Lower lobe of right lung (tissue), 2 donors: ENCODE results near the gene PHOSPHO2. TPM values are rescaled to one million over a fixed set of nuclear protein-coding genes. Genes with fewer than 3 reads are reported as not detected.

ENCODE experiments used
- ATAC-seq, 2 donors: fragments of 200-7000 bp; cut with Tn5 transposase; one replicate each; pipeline ENCODE4 v1.9.1; 2020 to 2022; ENCODE audit warnings: mild to moderate bottlenecking in 2 of 2, moderate library complexity in 2 of 2
- DNase-seq: peaks from one replicate; pipeline ENCODE4 v3.0.0-alpha.2; 2020
- H3K27ac ChIP-seq: fragments of 200-600 bp; one replicate; pipeline ENCODE4 v1.8.0; 2022
- H3K27me3 ChIP-seq: fragments of 200-600 bp; one replicate; pipeline ENCODE4 v1.8.0; 2022; ENCODE audit warnings: low read depth
- H3K36me3 ChIP-seq: fragments of 200-600 bp; one replicate; pipeline ENCODE4 v1.8.0; 2022; ENCODE audit warnings: mild to moderate bottlenecking
- H3K4me1 ChIP-seq: fragments of 200-600 bp; one replicate; pipeline ENCODE4 v1.8.0; 2022
- H3K4me3 ChIP-seq: fragments of 200-600 bp; one replicate; pipeline ENCODE4 v1.8.0; 2022; ENCODE audit warnings: mild to moderate bottlenecking
- H3K9me3 ChIP-seq: fragments of 200-600 bp; one replicate; pipeline ENCODE4 v1.8.0; 2022
- CTCF ChIP-seq: fragments of 200-600 bp; IDR thresholded peaks from one replicate; pipeline ENCODE4 v1.8.0; 2022; ENCODE audit warnings: antibody characterized with exemption, mild to moderate bottlenecking
- intact Hi-C: fragments of 100-400 bp; cut with DNase I; formaldehyde crosslinking; loops from one replicate; pipeline ENCODE4 v1.11.0; 2022
- total RNA-seq: library from RNA; stranded (reverse); fragmentation: NEBNext Ultra II Directional; extraction: Animal tissue kit (Norgen Biotek cat#: 25700); gene quantifications from one replicate; pipeline ENCODE4 v1.2.1, GENCODE V29; 2021
- donor health status: DM: no; HTN: yes; CAD: no; lungs with severe emphysema.

Gene PHOSPHO2
- total RNA-seq, 1 donor from 2014 or later, result 6.1 TPM

DNA sequence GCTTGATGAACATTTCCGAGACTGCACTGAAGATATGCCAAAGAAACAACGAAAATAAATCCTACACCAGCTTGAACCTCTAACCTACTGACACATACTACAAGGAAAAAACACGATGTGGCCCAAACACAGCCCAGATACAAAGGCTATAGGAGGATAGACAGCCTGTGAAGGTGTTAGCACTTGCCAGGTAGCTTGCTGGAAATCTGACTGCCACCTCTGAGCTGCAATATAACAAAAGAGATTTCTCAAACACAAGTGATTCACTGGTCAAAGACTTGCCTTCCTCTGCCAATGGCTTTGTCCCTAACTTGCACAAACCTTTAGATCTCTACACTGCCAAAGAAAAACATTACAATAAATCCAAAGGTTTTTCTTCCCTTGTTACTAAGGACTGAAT lies 21.2 kb upstream of the PHOSPHO2 start:
- no peak for TF ChIP-seq CTCF
- Histone ChIP-seq H3K27ac (no peak overlapping the region), H3K9me3 (no peaks in the 10 kb centered on the region), H3K27me3 (no peaks in the 10 kb centered on the region), H3K4me3 (no peak overlapping the region), H3K4me1 (no peaks in the 10 kb centered on the region), H3K36me3 (no peaks in the 10 kb centered on the region)
- DNase-seq (no peak), ATAC-seq (no peak)
- intact Hi-C loops, result no loop called here

DNA sequence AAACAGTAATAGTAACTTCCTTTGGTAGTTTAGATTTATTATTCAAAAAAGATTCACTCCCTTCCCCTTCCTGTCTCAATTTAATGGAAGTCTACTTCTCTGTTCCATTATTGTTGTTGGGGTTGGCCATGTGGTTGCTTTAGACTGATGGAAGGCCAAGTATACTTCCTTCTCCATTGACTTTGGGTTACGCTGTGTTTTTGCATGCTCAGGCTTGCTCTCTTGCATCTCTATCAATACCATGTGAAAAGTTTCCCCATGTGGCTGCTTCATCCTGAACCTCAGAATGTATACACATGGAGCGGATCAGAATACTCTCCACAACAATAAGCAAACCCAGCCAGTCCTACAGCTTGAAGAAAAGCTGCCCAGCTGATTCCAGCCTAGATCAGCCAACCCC lies 20.3 kb upstream of the PHOSPHO2 start:
- Histone ChIP-seq H3K27me3 (no peaks in the 10 kb centered on the region), H3K9me3 (no peaks in the 10 kb centered on the region), H3K27ac (no peak overlapping the region), H3K4me1 (no peaks in the 10 kb centered on the region), H3K4me3 (no peak overlapping the region), H3K36me3 (no peaks in the 10 kb centered on the region)
- ATAC-seq (no peak), DNase-seq (no peak)
- TF ChIP-seq CTCF, result no peak
- intact Hi-C loops, result no loop called here

DNA sequence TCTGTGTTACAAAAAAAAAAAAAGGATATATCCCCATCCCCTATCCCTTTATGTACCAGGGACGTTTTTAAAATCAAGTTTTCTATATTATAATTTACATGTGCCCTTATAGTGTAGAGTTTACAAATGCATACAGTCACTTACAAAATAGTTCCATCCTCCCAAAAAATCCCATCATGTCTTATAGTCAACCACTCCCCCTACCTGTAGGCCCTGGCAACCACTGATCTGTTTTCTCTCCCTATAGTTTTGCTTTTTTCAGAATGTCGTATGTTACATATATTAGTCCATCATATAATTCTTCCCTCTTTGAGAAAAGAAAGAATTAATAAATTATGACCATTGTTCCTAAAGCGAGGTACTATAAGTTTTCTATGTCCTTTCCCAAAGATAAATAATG lies 17.9 kb upstream of the PHOSPHO2 start:
- DNase-seq (no peak), ATAC-seq (no peak)
- Histone ChIP-seq H3K36me3 (no peaks in the 10 kb centered on the region), H3K4me1 (no peaks in the 10 kb centered on the region), H3K27ac (no peak overlapping the region), H3K9me3 (no peaks in the 10 kb centered on the region), H3K4me3 (no peak overlapping the region), H3K27me3 (no peaks in the 10 kb centered on the region)
- no peak for TF ChIP-seq CTCF
- intact Hi-C loops, result no loop called here

GRCh38 chr2:169676850-169677249 lies 17.4 kb upstream of the PHOSPHO2 start:
- no peak overlapping the region for H3K4me3 ChIP-seq
- no peaks in the 10 kb centered on the region for H3K4me1 ChIP-seq
- no peak for TF ChIP-seq CTCF
- H3K27me3 ChIP-seq, result no peaks in the 10 kb centered on the region
- H3K27ac ChIP-seq, result no peak overlapping the region
- DNase-seq, result no peak
- no peaks in the 10 kb centered on the region for H3K9me3 ChIP-seq
- no peak for ATAC-seq
- intact Hi-C loops, result no loop called here
- H3K36me3 ChIP-seq, result no peaks in the 10 kb centered on the region

- Histone ChIP-seq H3K27ac (no peak overlapping the region), H3K4me1 (no peaks in the 10 kb centered on the region), H3K27me3 (no peaks in the 10 kb centered on the region), H3K9me3 (no peaks in the 10 kb centered on the region), H3K4me3 (no peak overlapping the region), H3K36me3 (no peaks in the 10 kb centered on the region)
- intact Hi-C loops, result no loop called here
- TF ChIP-seq CTCF, result no peak
- ATAC-seq, result no peak
- DNase-seq, result no peak
These were observed 11.2 kb upstream of the PHOSPHO2 start for GRCh38 chr2:169683054-169683424.
